ENCODE measurements around the gene LILRB2. TPM values are rescaled to one million over a fixed set of nuclear protein-coding genes. Genes with fewer than 3 reads are reported as not detected.

The LILRB2 gene
- total RNA-seq, 1 experiment from 2014 or later: not detected

DNA sequence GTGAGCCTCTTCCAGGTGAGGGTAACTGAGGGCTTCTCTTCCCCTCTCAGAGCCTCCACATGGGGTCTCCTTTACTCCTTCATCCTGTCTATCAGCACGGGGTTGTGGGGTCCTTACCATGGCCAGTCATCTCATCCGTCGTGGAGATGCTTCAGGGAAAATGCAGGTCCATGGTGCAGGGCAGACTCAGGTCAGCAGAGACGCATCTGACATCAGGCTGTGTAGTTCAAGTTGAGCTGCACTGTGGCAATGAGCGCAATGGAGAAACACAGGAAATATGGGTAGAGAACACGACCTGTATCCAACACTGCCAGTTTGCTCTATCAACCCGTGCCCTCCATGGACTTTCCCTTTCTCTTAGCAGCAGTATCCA, 18.2 kb upstream of the LILRB2 start:
- CTCF ChIA-PET: no interaction called here
- intact Hi-C loops (cut with micrococcal nuclease; ENCODE audit: unreplicated experiment): loop anchor here (5.0 kb wide), 1 partner anchor 333 kb away; the partner anchor contains the start of gene LILRB1
- H3K27me3 ChIP-seq (replicated peaks; ENCODE audit: control insufficient read depth, insufficient read depth, low read length): no peaks in the 10 kb centered on the region
- no TSS peak for BruUV-seq (replicated peaks)
- DNase-seq: no peak
- H3K9me3 ChIP-seq: no peaks in the 10 kb centered on the region
- no peaks in the 10 kb centered on the region for H3K36me3 ChIP-seq (ENCODE audit: control insufficient read depth, insufficient read depth, low read length)
- Mint-ChIP-seq H3K27me3 (ENCODE audit: insufficient read depth, unreplicated experiment) (peaks cover 12% of the 10 kb centered on the region), H3K27ac (ENCODE audit: unreplicated experiment) (no peak overlapping the region), H3K4me1 (ENCODE audit: low read depth, unreplicated experiment) (no peaks in the 10 kb centered on the region), H3K9me3 (ENCODE audit: unreplicated experiment) (no peaks in the 10 kb centered on the region), H3K36me3 (ENCODE audit: insufficient read depth, unreplicated experiment) (no peaks in the 10 kb centered on the region), H3K4me3 (ENCODE audit: unreplicated experiment) (no peak overlapping the region)
- H3K4me1 ChIP-seq: no peaks in the 10 kb centered on the region
- TF ChIP-seq, protein P1, sequence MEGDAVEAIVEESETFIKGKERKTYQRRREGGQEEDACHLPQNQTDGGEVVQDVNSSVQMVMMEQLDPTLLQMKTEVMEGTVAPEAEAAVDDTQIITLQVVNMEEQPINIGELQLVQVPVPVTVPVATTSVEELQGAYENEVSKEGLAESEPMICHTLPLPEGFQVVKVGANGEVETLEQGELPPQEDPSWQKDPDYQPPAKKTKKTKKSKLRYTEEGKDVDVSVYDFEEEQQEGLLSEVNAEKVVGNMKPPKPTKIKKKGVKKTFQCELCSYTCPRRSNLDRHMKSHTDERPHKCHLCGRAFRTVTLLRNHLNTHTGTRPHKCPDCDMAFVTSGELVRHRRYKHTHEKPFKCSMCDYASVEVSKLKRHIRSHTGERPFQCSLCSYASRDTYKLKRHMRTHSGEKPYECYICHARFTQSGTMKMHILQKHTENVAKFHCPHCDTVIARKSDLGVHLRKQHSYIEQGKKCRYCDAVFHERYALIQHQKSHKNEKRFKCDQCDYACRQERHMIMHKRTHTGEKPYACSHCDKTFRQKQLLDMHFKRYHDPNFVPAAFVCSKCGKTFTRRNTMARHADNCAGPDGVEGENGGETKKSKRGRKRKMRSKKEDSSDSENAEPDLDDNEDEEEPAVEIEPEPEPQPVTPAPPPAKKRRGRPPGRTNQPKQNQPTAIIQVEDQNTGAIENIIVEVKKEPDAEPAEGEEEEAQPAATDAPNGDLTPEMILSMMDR (IDR thresholded peaks at IDR 0.05; ENCODE audit: insufficient read depth in 1 of 2, low read depth in 1 of 2, low read length in 1 of 2, severe bottlenecking in 1 of 2, unreplicated experiment in 1 of 2): no peak
- POLR2A ChIA-PET: no interaction called here
- H3K4me3 ChIP-seq (ENCODE audit: low read depth, low read length): no peak overlapping the region

DNA sequence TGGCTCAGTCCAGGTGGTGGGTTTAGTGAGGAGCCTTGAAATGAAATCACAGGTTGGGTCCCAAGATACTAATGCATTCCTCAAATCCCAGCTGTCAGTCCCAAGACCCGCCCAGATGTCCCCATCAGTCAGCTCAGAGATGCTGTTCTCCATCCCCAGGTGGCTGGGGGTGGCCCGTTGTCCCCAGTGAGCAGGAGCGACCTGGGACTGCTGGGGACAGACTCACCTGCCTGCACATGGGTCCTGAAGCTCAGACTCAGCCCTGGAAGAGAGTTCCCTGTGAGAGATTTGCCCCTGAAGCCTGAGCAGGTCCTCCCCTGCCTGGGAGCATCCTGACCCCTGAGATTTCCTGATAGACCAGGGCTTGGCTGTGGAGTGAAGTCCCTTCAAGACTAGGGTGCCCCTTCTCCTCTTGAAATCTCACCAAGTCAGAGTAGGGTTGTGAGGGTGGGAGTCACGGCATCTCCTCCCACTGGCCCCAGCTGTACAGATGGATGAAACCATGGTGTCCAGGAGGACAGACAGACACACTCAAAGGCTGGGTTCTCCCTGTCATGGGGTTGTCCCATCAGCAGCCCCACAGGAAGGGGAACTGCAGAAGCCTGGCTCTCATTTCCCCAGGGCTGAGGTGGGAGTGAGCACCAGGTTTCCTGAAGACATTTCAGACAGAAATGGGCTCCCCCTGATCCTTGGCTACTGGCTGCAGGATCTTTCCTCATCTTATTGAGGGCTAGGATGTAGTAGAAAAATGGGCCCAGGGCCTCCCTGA, 17.6 kb upstream of the LILRB2 start:
- Histone ChIP-seq H3K4me1 (no peaks in the 10 kb centered on the region), H3K4me3 (ENCODE audit: low read depth, low read length) (no peak overlapping the region), H3K9me3 (no peaks in the 10 kb centered on the region), H3K27me3 (replicated peaks; ENCODE audit: control insufficient read depth, insufficient read depth, low read length) (no peaks in the 10 kb centered on the region), H3K36me3 (ENCODE audit: control insufficient read depth, insufficient read depth, low read length) (no peaks in the 10 kb centered on the region)
- Mint-ChIP-seq H3K27me3 (ENCODE audit: insufficient read depth, unreplicated experiment) (peaks cover 12% of the 10 kb centered on the region), H3K27ac (ENCODE audit: unreplicated experiment) (no peak overlapping the region), H3K4me3 (ENCODE audit: unreplicated experiment) (no peak overlapping the region), H3K4me1 (ENCODE audit: low read depth, unreplicated experiment) (no peaks in the 10 kb centered on the region), H3K9me3 (ENCODE audit: unreplicated experiment) (no peaks in the 10 kb centered on the region), H3K36me3 (ENCODE audit: insufficient read depth, unreplicated experiment) (no peaks in the 10 kb centered on the region)
- BruUV-seq (replicated peaks): no TSS peak
- DNase-seq: no peak
- TF ChIP-seq, protein P1 (IDR thresholded peaks at IDR 0.05; ENCODE audit: insufficient read depth in 1 of 2, low read depth in 1 of 2, low read length in 1 of 2, severe bottlenecking in 1 of 2, unreplicated experiment in 1 of 2): no peak
- ChIA-PET CTCF (no interaction called here), POLR2A (no interaction called here)
- intact Hi-C loops (cut with micrococcal nuclease; ENCODE audit: unreplicated experiment): loop anchor here (5.0 kb wide), 1 partner anchor 334 kb away; the partner anchor contains the start of gene LILRB1

DNA sequence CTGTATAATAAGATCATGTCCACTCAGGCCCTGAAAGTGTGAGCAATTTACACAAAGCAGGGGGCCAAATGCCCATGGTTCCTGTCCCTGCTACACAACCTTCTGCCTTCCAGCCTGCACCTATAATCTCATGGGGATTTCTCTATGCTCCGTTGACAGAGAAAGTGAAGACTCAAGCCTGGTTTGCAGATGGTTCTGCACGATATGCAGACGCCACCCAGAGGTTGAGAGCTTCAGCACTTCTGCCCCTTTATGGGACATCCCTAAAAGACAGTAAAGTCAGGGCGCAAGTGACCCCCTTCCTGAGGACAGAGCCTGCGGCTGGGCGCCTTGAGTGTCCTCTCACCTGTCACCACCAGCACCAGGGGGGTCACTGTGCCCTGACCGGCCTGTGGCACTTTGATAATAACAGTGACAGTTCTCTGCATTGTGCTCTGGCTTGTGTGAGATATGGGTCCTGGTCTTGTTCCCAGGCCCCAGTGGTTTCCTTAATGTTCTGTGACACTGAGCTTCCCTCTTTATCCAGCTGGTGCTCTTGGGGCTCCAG, 16.9 kb upstream of the LILRB2 start:
- intact Hi-C loops (cut with micrococcal nuclease; ENCODE audit: unreplicated experiment): loop anchor here (5.0 kb wide), 1 partner anchor 334 kb away; the partner anchor contains the start of gene LILRB1
- POLR2A ChIA-PET: no interaction called here

More for the DNA sequence above, 16.9 kb upstream of the LILRB2 start:
- no TSS peak for BruUV-seq (replicated peaks)
- Histone ChIP-seq H3K9me3 (no peaks in the 10 kb centered on the region), H3K4me3 (ENCODE audit: low read depth, low read length) (no peak overlapping the region), H3K27me3 (replicated peaks; ENCODE audit: control insufficient read depth, insufficient read depth, low read length) (no peaks in the 10 kb centered on the region), H3K4me1 (no peaks in the 10 kb centered on the region; the same call in 1 of the 2 replicates), H3K36me3 (ENCODE audit: control insufficient read depth, insufficient read depth, low read length) (no peaks in the 10 kb centered on the region)
- no peak overlapping the region for H3K4me3 Mint-ChIP-seq (ENCODE audit: unreplicated experiment)
- peak in 1 of 2 experiments; percentile 13 for DNase-seq
- H3K4me1 Mint-ChIP-seq (ENCODE audit: low read depth, unreplicated experiment): no peaks in the 10 kb centered on the region
- H3K9me3 Mint-ChIP-seq (ENCODE audit: unreplicated experiment): no peaks in the 10 kb centered on the region
- CTCF ChIA-PET: no interaction called here
- H3K27me3 Mint-ChIP-seq (ENCODE audit: insufficient read depth, unreplicated experiment): peaks cover 15% of the 10 kb centered on the region
- TF ChIP-seq, protein P1 (IDR thresholded peaks at IDR 0.05; ENCODE audit: insufficient read depth in 1 of 2, low read depth in 1 of 2, low read length in 1 of 2, severe bottlenecking in 1 of 2, unreplicated experiment in 1 of 2): peak in 1 of 2 experiments; percentile 35
- no peaks in the 10 kb centered on the region for H3K36me3 Mint-ChIP-seq (ENCODE audit: insufficient read depth, unreplicated experiment)
- H3K27ac Mint-ChIP-seq (ENCODE audit: unreplicated experiment): no peak overlapping the region
